CMK (cell line): ENCODE measurements around the gene LPAR6.

Source experiments
- DNase-seq: peaks from one replicate; pipeline ENCODE4 v3.0.0-alpha.2; 2010; ENCODE audit warnings: low read depth

The LPAR6 gene

GRCh38 chr13:48369988-48370387 is 42.9 kb downstream of the LPAR6 start:
- DNase-seq = no peak
